Activated T-cell treated with anti-CD3 and anti-CD28 coated beads, Interleukin-2, amount 50 U/mL, for 4 hours (primary cell): ENCODE measurements around the gene AK9. TPM values are rescaled to one million over a fixed set of nuclear protein-coding genes. Genes with fewer than 3 reads are reported as not detected.
A peak's percentile ranks its signal among the peaks of the same experiment; 100 is the strongest.
"Not testable (repeated sequence)": the region's sequence is repeated elsewhere in the genome, so short reads cannot be mapped to it uniquely, and the experiment has no call there.

Source experiments
- ATAC-seq, 2 donors: fragments of 200-7000 bp; cut with Tn5 transposase; one replicate each; pipeline ENCODE4 v1.10.0; 2021
- DNase-seq: peaks from one replicate; pipeline ENCODE4 v3.0.0-alpha.2; 2020
- H3K27me3 Mint-ChIP-seq: one replicate; pipeline ENCODE4 v1.8.0; 2021; ENCODE audit warnings: low read depth, mixed read lengths
- H3K36me3 Mint-ChIP-seq: one replicate; pipeline ENCODE4 v1.8.0; 2022; ENCODE audit warnings: mixed read lengths; ENCODE audit not compliant: insufficient read depth
- H3K4me1 Mint-ChIP-seq: one replicate; pipeline ENCODE4 v1.8.0; 2021; ENCODE audit warnings: low read depth, mixed read lengths
- H3K4me3 Mint-ChIP-seq: one replicate; pipeline ENCODE4 v1.8.0; 2021; ENCODE audit warnings: mild to moderate bottlenecking, moderate library complexity, mixed read lengths
- H3K9me3 Mint-ChIP-seq: one replicate; pipeline ENCODE4 v1.8.0; 2021; ENCODE audit warnings: mixed read lengths
- total RNA-seq, 3 donors: library from RNA; stranded (reverse); gene quantifications; one replicate each; pipeline ENCODE4 v1.2.1, GENCODE V29; 2021

AK9 gene
- total RNA-seq, 3 donors from 2014 or later: 2.0 to 2.5 (median 2.1) TPM

DNA sequence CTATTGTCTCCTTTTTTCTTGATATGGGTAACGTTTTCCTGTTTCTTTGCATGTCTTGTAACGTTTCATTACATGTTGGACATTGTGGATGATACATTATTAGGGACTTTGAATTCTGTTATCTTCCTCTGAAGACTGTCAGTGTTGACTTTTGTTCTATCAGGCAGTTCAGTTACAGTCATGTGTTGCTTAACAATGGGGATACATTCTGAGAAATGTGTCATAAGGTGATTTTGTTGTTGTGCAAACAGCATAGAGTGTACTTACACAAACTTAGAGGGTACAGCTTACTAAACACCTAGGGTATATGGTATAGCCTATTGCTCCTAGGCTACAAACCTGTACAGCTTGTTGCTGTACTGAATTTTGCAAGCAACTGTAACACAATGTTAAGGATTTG lies 64.7 kb downstream of the AK9 start:
- peaks cover 7% of the 10 kb centered on the region for H3K36me3 Mint-ChIP-seq
- DNase-seq: no peak
- peaks cover 9% of the 10 kb centered on the region for H3K9me3 Mint-ChIP-seq
- peaks cover 9% of the 10 kb centered on the region for H3K4me1 Mint-ChIP-seq
- no peaks in the 10 kb centered on the region for H3K27me3 Mint-ChIP-seq
- ATAC-seq: no peak
- H3K4me3 Mint-ChIP-seq: no peak overlapping the region

DNA sequence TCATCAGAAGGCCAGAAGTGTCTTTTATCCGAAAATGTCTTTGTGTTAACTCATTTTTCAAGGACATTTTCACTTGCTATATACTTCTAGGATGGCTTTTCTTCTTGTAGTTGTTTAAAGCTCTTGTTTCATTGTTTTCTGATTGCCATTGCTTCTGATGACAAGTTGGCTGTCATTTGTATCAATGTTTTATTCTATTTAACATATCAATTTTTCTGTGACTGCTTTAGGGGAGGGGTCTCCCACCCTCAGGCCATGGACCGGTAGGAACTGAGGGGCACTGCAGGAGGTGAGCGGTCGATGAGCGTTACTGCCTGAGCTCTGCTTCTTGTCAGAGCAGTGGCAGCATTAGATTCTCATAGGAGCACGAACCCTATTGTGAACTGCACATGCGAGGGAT lies 65.8 kb downstream of the AK9 start:
- peaks cover 9% of the 10 kb centered on the region for H3K9me3 Mint-ChIP-seq
- no peaks in the 10 kb centered on the region for H3K27me3 Mint-ChIP-seq
- no peak for DNase-seq
- H3K4me1 Mint-ChIP-seq: peaks cover 9% of the 10 kb centered on the region
- peaks cover 5% of the 10 kb centered on the region for H3K36me3 Mint-ChIP-seq
- no peak overlapping the region for H3K4me3 Mint-ChIP-seq
- no peak for ATAC-seq

DNA sequence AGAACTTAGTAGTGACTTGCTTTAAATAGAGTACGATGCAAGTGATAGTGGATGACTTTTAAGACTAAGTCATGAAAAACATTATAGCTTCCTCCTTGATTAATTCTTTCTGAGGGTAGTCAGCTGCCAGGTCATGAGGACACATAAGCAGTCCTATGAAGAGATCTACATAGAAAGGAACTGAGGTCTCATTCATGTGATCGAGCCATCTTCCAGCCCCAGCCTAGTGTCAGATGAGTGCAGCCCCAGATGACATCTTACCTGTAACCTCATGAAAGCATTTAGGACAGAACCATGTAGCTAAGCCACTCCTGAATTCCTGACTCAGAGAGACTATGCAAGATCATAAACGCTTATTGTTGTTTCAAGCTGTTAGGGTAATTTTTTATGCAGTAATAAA lies 67.7 kb downstream of the AK9 start:
- H3K4me1 Mint-ChIP-seq: peaks cover 5% of the 10 kb centered on the region
- H3K9me3 Mint-ChIP-seq: peaks cover 9% of the 10 kb centered on the region
- ATAC-seq: no peak
- no peak overlapping the region for H3K4me3 Mint-ChIP-seq
- no peak for DNase-seq
- H3K27me3 Mint-ChIP-seq: no peaks in the 10 kb centered on the region
- H3K36me3 Mint-ChIP-seq: peaks cover 5% of the 10 kb centered on the region

DNA sequence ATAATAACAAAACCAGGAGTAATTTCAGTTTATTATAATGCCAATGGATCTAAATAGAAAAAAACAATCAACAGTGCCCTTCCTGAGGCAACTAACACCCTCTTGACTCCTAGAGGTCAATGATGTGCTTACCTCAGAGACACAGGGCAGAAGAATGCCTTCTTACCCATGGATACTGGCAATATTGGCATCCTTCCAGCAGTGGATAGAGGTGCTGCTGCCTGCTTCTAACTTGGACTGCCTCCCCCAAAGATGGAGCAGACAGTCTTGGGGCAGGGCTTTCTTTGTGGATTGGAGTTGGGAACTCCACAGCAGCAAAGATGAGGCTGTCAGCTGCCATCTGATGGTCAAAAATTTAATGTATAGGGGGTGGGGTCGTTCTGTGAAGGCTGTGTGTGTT lies 78.7 kb downstream of the AK9 start:
- ATAC-seq (no peak), DNase-seq (no peak)
- H3K9me3 Mint-ChIP-seq: peaks cover 3% of the 10 kb centered on the region
- no peak overlapping the region for H3K4me3 Mint-ChIP-seq
- H3K36me3 Mint-ChIP-seq: peaks cover 28% of the 10 kb centered on the region
- peaks cover 5% of the 10 kb centered on the region for H3K4me1 Mint-ChIP-seq
- no peaks in the 10 kb centered on the region for H3K27me3 Mint-ChIP-seq

DNA sequence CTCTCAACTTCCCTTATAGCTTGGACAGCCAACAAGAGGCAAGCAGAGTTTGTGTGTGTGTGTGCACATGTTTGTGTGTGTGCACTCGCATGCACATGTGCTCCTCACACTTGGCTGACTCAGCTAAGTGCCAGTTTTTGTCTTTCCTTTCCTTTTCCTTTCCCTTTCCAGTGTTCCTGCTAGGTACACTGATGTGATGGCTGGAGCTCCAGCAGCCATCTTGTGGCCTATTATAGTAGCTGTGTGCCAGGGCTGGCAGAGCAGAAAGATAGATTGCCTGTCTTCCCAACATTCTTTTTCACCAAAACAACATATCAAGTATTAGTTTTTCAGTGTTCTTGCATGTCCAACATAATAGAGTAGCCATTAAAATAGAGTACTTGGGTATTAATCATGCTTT lies 79.5 kb downstream of the AK9 start:
- ATAC-seq: no peak
- peaks cover 28% of the 10 kb centered on the region for H3K36me3 Mint-ChIP-seq

DNA sequence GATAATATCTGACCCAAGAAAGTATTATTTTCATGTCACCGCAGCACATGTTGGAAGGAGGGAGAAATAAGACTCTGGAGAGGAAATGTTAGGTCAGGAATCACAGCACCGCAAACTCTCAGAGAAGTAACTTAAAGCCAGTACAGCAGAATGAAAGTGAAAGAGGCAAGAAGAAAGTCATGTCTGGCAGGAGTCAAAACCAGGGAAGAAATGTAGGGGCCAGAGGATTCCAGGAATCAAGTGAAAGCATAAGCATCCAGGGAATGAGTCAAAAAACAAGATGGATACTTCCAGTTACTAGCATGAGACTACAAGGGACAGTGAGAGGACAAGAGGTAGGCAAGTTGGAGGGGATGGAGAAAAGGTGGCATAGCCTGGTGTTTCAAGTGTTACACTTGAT lies 80.4 kb downstream of the AK9 start:
- H3K9me3 Mint-ChIP-seq: peaks cover 3% of the 10 kb centered on the region
- no peak overlapping the region for H3K4me3 Mint-ChIP-seq
- DNase-seq (no peak), ATAC-seq (no peak)
- peaks cover 32% of the 10 kb centered on the region for H3K36me3 Mint-ChIP-seq
- H3K27me3 Mint-ChIP-seq: no peaks in the 10 kb centered on the region
- H3K4me1 Mint-ChIP-seq: peaks cover 10% of the 10 kb centered on the region

More for the DNA sequence above, 79.5 kb downstream of the AK9 start:
- Mint-ChIP-seq H3K4me1 (peaks cover 6% of the 10 kb centered on the region), H3K4me3 (no peak overlapping the region), H3K27me3 (no peaks in the 10 kb centered on the region), H3K9me3 (peaks cover 3% of the 10 kb centered on the region)
- no peak for DNase-seq

DNA sequence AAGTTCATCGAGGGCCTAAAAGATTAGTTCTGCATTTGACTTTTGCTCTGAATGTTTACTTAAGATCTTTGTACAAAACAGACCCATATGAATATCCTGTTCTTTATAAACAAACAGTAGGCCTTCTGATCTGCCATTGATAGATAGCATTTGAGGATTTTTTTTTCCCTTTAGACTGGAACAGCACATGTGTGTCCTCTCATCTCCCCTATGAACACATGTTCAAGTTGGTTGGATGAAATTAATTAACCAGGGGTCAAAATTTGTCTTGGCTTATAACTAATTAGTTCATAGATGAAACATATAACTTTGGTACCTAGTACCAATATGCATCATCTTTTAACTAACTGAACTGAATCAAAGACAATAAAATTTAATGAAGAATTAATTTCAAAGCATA lies 81.3 kb downstream of the AK9 start:
- Mint-ChIP-seq H3K9me3 (peaks cover 3% of the 10 kb centered on the region), H3K27me3 (no peaks in the 10 kb centered on the region), H3K4me1 (peaks cover 10% of the 10 kb centered on the region), H3K4me3 (no peak overlapping the region), H3K36me3 (peaks cover 37% of the 10 kb centered on the region)
- DNase-seq: no peak
- ATAC-seq: no peak

DNA sequence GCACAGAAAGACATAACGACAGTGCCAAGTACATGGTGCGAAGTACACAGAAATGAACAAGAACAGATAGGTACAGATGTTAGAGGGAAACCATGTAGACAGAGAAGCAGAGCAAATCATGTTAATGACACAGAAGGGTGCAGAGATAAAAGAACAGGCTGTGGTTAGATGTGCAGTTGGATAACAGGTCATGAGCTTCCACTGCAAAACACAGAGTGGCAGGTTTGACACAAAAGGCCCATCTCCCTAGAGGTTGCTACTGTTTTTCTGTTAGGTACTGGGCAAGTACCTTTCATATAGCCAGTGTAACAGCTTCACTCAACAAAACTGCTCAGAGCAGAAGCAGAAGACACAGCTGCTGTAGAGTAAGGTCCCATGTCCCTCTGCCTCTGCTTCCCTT lies 84.6 kb downstream of the AK9 start:
- no peaks in the 10 kb centered on the region for H3K27me3 Mint-ChIP-seq
- peaks cover 10% of the 10 kb centered on the region for H3K4me1 Mint-ChIP-seq
- peaks cover 27% of the 10 kb centered on the region for H3K36me3 Mint-ChIP-seq
- no peak overlapping the region for H3K4me3 Mint-ChIP-seq
- H3K9me3 Mint-ChIP-seq: peaks cover 6% of the 10 kb centered on the region
- DNase-seq (no peak), ATAC-seq (peak in 1 of 2 donors; percentile 23)

DNA sequence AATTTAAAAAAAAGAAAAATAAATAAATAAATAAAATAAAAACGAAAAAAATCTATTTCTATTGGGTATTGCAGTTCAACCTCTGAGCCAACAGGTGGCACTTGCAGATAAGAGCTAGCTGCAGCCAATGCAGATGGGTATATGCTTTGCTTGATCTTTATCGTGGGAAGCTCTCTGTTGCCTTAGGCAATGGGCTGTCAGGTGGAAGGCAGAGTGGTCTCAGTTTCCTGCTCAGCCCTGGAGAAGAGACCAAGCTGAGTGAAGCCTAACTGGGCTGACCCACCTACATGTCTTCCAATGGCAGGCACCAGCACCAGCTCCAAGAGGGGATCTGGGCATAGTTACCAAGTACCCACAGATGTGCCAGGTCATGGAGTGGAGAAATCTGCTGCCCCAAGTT lies 95.0 kb downstream of the AK9 start:
- H3K4me1 Mint-ChIP-seq: peaks cover 3% of the 10 kb centered on the region
- H3K9me3 Mint-ChIP-seq: peaks cover 24% of the 10 kb centered on the region
- DNase-seq (no peak), ATAC-seq (peak in 1 of 2 donors; percentile 35)
- H3K4me3 Mint-ChIP-seq: no peak overlapping the region
- no peaks in the 10 kb centered on the region for H3K27me3 Mint-ChIP-seq
- H3K36me3 Mint-ChIP-seq: peaks cover 12% of the 10 kb centered on the region

DNA sequence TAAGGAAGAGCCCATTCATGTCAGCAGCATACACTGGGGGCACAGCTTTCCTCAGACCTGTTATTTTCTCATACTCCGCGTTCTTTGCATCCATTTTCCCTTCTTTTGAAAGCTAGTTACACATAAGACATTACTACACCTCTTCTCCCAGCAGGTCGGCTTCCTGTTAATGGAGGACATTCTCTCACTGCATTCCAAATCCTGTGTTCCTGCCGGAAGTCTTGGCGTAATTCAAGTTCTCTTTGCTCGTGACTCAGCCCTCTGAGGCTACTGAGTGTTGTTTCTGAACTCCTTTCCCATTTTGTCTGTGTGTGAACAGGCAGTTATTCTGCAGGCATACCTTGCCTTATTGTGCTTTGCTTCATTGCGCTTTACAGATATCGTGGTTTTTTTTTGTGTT lies 110.5 kb downstream of the AK9 start:
- no peak for DNase-seq
- Mint-ChIP-seq H3K4me3 (no peak overlapping the region), H3K36me3 (peaks cover 8% of the 10 kb centered on the region), H3K27me3 (no peaks in the 10 kb centered on the region), H3K4me1 (no peaks in the 10 kb centered on the region), H3K9me3 (no peaks in the 10 kb centered on the region)
- ATAC-seq: no peak

DNA sequence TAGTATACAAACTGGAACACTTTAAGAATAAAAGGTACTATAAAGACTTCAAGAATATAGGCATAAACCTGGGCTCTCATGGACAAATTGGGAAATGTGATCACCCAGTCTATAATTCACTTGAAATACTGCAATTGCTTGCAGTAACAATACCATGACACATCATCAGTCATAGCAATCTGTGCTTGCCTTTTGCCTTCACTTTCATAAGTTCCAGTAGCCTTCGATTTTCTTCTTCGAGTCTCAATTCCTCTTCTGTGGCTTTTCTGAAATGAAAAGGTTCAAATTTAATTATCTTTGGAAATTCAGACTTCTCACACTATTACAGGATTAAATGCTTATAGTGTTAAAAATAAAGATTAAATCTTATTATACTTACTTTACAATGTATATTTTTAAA lies 111.6 kb downstream of the AK9 start:
- H3K4me1 Mint-ChIP-seq: no peaks in the 10 kb centered on the region
- DNase-seq (no peak), ATAC-seq (no peak)
- no peaks in the 10 kb centered on the region for H3K27me3 Mint-ChIP-seq
- peaks cover 8% of the 10 kb centered on the region for H3K36me3 Mint-ChIP-seq
- H3K4me3 Mint-ChIP-seq: no peak overlapping the region
- no peaks in the 10 kb centered on the region for H3K9me3 Mint-ChIP-seq

DNA sequence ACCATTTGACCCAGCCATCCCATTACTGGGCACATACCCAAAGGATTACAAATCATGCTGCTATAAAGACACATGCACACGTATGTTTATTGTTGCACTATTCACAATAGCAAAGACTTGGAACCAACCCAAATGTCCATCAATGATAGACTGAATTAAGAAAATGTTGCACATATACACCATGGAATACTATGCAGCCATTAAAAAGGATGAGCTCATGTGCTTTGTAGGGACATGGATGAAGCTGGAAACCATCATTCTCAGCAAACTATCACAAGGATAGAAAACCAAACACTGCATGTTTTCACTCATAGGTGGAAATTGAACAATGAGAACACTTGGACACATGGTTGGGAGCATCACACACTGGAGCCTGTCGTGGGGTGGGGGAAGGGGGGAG lies 121.1 kb downstream of the AK9 start:
- not testable (repeated sequence) for H3K27me3 Mint-ChIP-seq, H3K4me1 Mint-ChIP-seq, H3K9me3 Mint-ChIP-seq, DNase-seq, H3K4me3 Mint-ChIP-seq, ATAC-seq
- H3K36me3 Mint-ChIP-seq: peaks cover 15% of the 10 kb centered on the region

DNA sequence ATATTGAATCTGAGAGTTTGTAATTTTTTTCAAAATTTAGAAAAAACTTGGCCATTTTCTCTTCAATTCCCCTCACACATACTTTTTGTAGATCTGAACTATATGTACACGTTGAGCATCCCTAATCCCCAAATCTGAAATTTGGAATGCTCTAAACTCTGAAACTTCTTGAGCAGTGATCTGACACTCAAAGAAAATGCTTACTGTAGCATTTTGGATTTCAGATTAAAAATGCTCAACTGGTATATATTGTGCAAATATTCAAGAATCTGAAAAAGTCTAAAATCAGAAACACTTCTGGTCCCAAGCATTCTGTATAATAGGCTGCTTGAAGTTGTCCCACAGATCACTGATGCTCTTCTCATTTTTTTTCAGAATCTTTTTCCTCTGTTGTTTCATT lies 129.2 kb downstream of the AK9 start:
- peaks cover 12% of the 10 kb centered on the region for H3K9me3 Mint-ChIP-seq
- H3K4me1 Mint-ChIP-seq: no peaks in the 10 kb centered on the region
- peaks cover 23% of the 10 kb centered on the region for H3K36me3 Mint-ChIP-seq
- H3K27me3 Mint-ChIP-seq: no peaks in the 10 kb centered on the region
- no peak for DNase-seq
- no peak overlapping the region for H3K4me3 Mint-ChIP-seq
- no peak for ATAC-seq

DNA sequence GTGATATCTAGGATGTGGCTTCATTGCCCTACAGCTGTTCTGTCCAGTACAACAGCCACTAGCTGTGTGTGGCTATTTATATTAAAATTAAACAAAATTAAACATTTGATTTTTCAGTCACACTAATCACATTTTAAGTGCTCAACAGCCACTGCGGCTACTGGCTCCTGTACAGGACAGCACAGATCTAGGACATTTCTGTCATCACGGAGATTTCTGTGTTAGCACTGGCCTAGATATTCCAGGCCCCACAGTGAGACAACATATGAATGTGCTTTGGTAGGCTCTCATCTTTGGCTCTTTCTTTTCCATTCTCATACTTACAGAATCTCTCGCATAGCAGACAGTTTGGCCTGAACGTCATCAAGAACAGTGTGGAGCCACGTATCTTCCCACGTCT lies 159.6 kb downstream of the AK9 start:
- Mint-ChIP-seq H3K4me3 (no peak overlapping the region), H3K9me3 (no peaks in the 10 kb centered on the region), H3K4me1 (no peaks in the 10 kb centered on the region), H3K36me3 (no peaks in the 10 kb centered on the region), H3K27me3 (no peaks in the 10 kb centered on the region)
- DNase-seq: no peak
- ATAC-seq: no peak

DNA sequence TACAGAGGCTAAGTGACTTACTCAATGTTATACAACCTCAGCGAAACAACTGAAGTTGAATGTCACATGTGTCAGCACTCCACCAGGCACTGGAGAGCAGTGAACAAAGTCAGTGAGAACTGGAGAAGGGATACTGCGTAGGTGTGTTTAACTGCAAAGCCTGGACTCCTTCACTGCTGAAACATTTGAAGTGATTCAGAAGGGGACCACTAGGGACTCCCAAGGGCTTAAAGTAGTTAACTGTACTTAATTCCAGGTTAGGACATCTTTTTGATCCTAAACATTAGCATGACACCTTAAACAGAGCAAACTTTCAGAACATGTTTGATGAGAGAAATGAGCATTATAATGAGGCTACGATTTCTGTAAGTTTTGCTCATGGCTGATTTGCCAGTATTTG lies 163.0 kb downstream of the AK9 start:
- Mint-ChIP-seq H3K9me3 (peaks cover 7% of the 10 kb centered on the region), H3K4me3 (no peak overlapping the region), H3K27me3 (no peaks in the 10 kb centered on the region), H3K36me3 (peaks cover 3% of the 10 kb centered on the region), H3K4me1 (no peaks in the 10 kb centered on the region)
- DNase-seq: no peak
- no peak for ATAC-seq
